Right lung (tissue), 5 donors: ENCODE data around the gene CFAP70. TPM values are rescaled to one million over a fixed set of nuclear protein-coding genes. Genes with fewer than 3 reads are reported as not detected.

Experiments used
- DNase-seq, 2 donors: peaks; one replicate each; pipeline ENCODE4 v3.0.0-alpha.2; 2013
- polyA plus RNA-seq, 5 donors: library from polyadenylated mRNA; unstranded; fragments of 120-200 nt; gene quantifications; one replicate each; pipeline versions ENCODE4 v1.2.1 to v1.2.3, GENCODE V29; 2013; ENCODE audit warnings: inconsistent platforms in 1 of 5, low replicate concordance in 1 of 5; ENCODE audit not compliant: insufficient read length in 5 of 5, insufficient read depth in 1 of 5

Gene CFAP70
- polyA plus RNA-seq, 5 donors, result 10.7 to 20.4 (median 15.8) TPM

DNA sequence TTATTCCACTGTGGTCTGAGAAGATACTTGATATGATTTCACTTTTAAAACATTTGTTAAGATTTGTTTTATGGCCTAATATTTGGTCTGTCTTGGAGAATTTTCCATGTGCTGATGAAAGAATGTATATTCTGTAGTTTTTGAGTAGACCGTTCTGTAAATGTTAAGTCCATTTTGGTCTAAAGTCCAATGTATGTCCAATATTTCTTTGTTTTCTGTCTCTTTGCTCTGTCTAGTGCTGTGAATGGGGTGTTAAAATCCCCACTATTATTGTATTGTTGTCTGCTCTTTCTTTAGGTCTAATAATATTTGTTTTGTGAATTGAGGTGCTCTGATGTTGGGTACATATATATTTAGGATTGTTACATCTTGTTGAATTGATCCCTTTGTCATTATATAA, 142.9 kb downstream of the CFAP70 start:
- no peak for DNase-seq

DNA sequence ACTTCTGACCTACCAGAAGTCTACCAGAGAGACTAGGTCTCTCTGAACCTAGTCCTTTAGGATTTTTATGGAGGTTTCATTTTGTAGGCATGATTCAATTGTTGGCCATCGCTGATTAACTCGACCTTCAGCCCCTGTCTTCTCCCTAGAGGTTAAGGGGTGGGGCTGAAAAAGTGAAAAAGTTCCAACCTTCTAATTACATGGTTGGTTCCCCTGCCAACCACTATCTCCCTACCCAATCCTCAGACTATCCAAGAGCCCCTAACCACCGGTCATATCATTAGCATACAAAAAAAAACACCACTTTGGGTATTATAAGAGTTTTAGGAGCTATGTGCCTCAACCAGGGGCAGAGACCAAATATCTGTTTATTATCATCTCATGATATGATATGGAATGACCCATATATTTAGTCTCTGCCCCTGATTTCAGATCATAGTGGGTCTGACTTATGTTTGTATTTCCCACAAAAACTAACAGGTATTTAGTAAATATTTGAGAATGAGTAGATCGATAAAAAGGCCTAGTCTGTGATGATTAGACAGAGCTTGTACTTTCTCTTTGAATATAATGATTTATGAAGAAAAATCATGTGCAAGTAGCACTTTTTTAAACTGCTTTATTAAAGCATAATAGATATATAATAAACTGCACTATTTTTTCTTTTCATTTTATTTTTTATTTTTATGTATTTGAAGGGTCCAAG, 147.4 kb downstream of the CFAP70 start:
- no peak for DNase-seq

DNA sequence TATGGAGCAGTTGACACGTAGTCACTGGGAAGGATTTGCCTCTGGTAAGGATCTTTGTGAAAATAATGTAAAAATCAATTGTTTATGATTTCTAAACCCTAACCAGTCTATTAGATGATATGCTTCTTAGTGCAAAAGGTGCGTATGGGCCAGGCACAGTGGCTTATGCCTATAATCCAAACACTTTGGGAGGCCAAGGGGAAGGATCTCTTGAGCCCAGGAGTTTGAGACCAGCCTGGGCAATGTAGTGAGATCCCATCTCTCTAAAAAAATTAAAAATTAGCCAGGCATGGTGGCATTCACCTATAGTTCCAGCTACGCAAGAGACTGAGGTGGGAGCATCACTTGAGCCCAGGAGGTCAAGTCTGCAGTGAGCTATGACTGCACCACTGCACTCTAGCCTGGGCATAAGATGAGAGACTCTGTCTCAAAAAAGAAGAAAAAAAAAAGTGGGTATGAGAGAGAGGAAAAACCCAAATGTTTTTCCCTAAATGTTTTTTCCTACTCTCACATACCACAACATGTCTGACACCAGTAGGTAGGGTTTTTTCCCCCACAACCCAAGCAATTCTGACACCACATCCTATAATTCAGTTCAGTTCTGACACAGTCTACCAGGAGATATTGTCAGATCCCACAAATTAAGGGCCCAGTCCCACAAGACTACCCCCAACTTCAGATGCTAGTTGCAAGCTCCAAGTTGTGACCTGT, 148.1 kb downstream of the CFAP70 start:
- DNase-seq, result no peak

DNA sequence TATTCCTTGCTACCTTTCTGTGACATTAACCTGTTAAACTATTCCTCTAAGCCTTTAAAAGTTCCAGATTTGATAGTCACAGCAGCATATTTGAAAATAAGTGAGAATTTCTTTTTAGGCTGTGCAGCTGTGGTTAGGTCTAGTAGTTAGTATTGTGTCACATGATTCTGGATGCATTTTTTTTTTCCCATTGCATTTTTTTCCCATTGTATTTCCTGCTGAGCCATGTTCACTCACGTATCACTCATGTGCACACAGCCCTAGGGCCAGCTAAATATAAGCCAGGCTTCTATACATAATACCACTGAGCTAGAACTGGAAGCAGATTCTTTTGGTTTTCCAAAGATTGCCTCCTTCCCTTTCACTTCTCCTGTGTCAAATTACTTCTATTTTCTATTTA, 149.0 kb downstream of the CFAP70 start:
- DNase-seq, result no peak

DNA sequence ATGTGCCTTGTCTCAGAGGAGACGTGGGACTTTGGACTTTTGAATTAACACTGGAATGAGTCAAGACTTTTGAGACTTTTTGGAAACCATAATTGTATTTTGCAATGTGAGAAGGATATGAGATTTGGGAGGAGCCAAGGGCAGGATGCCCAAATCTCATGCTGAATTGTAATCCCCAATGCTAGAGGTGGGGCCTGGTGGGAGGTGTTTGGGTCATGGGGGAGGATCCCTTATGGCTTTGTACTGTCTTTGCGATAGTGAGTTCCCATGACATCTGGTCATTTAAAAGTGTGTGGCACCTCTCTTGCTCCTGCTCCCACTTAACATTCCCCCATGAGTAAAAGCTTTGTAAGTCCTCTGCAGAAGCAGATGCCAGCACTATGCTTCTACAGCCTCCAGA, 150.8 kb downstream of the CFAP70 start:
- DNase-seq, result no peak

DNA sequence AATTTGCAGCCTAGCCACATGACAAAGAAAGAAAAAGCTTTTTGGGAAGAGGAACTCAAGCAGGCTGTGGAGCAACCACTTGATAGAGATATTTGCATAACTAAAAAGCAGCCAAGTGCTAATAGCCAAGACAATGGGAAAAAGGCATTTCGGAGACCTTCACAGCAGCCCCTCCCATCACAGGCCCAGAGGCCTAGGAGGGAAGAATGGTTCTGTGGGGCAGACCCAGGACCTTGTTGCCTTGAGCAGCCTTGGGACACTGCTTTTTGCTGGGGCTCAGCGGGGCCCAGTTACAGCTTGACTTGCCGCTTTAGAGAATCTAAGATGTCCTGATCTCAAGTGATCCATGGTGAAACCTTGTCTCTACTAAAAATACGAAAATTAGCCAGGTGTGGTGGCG, 152.3 kb downstream of the CFAP70 start:
- DNase-seq, result no peak

DNA sequence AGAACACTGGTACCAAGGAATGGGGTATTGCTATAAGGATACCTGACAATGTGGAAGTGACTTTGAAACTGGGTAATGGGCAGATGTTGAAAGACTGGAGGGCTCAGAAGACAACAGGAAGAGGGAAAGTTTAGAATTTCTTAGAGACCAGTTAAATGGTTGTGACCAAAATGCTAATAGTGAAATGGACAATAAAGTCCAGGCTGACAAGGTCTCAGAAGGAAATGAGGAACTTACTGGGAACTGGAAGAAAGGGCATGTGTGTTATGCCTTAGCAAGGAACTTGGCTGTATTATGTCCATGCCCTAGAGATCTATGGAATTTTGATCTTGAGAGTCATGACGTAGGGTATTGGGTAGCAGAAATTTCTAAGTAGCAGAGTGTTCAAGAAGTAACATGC, 152.8 kb downstream of the CFAP70 start:
- DNase-seq, result no peak

DNA sequence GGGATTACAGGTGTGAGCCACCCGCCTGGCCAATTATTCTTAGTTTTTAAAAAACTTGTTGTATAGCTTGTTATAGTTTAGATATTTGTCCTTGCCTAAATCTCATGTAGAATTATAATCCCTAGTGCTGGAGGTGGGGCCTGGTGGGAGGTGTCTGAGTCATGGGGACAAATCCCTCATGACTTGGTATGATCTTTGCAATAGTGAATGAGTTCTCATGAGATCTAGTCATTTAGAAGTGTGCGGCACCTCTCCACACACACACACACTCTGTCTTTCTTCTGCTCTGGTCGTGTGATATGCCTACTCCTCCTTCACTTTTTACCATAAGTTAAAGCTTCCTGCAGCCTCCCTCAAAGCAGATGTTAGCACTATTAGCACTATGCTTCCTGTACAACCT, 153.6 kb downstream of the CFAP70 start:
- DNase-seq, result no peak

Other genes starting within 250 kb of the CFAP70 start
- gene NUDT13, start 248.4 kb downstream of the CFAP70 start, polyA plus RNA-seq, result 1 to 10 TPM; 5.2 to 8.7 (median 6.9) TPM
- 10 to 100 TPM; 30.7 to 42.4 (median 39.0) TPM for gene ECD, start 190.9 kb downstream of the CFAP70 start, polyA plus RNA-seq
- gene FAM149B1, start 190.7 kb downstream of the CFAP70 start, polyA plus RNA-seq, result 10 to 100 TPM; 31.2 to 61.9 (median 53.0) TPM
- 10 to 100 TPM; 28.9 to 35.1 (median 31.6) TPM for gene DNAJC9, start 111.6 kb downstream of the CFAP70 start, polyA plus RNA-seq
- gene MRPS16, start 106.2 kb downstream of the CFAP70 start, polyA plus RNA-seq, result 10 to 100 TPM; 58.7 to 73.6 (median 62.9) TPM
- gene ANXA7, start 55.2 kb upstream of the CFAP70 start, polyA plus RNA-seq, result 10 to 100 TPM; 63.9 to 76.9 (median 71.0) TPM
- gene MSS51, start 74.7 kb upstream of the CFAP70 start, polyA plus RNA-seq, result 1 to 10 TPM; 3.8 to 6.0 (median 5.3) TPM
- 10 to 100 TPM; 62.8 to 74.8 (median 67.5) TPM for gene PPP3CB, start 137.2 kb upstream of the CFAP70 start, polyA plus RNA-seq
- gene USP54, start 232.5 kb upstream of the CFAP70 start, polyA plus RNA-seq, result 10 to 100 TPM; 41.6 to 73.0 (median 58.2) TPM